Astrocyte of the spinal cord (primary cell): ENCODE measurements around the gene ZFHX3.
A peak's percentile ranks its signal among the peaks of the same experiment; 100 is the strongest.

Source experiments
- DNase-seq: peaks from one replicate; pipeline ENCODE4 v3.0.0; 2011; ENCODE audit warnings: low read depth, low spot score
- H3K4me3 ChIP-seq: 2 replicates; pipeline ENCODE4 v1.5.1; 2011; ENCODE audit warnings: low read depth, mild to moderate bottlenecking, low read length, moderate library complexity
- in situ Hi-C: cut with HindIII; loops from 2 replicates; pipeline ENCODE4 v1.10.0; 2017; ENCODE audit warnings: low sequenced_read_pairs
- TF ChIP-seq, protein P1 (sequence below): IDR thresholded peaks from 2 replicates; pipeline ENCODE4 v1.5.1; 2012; ENCODE audit warnings: low read depth, mild to moderate bottlenecking, low read length, inconsistent platforms

The ZFHX3 gene

DNA sequence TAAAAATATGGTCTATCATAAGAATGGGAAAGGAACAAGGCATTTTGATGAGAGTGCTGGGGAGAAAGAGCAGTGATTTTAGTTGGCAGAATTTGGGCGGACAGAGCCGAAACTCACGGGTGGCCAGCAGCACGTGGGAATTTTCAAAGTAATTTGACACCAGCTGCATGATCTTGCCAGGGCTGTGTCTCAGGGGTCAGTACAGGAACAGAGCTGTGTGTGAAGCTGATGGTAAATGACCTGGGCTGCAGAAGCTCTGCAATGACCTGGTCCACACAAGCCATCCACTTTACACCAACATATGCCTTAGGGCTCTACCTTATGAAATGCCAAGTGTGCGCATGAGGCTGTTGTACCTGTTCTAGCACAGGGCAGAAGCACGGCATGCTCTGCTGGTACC is 112.0 kb downstream of the ZFHX3 start:
- TF ChIP-seq, protein P1, sequence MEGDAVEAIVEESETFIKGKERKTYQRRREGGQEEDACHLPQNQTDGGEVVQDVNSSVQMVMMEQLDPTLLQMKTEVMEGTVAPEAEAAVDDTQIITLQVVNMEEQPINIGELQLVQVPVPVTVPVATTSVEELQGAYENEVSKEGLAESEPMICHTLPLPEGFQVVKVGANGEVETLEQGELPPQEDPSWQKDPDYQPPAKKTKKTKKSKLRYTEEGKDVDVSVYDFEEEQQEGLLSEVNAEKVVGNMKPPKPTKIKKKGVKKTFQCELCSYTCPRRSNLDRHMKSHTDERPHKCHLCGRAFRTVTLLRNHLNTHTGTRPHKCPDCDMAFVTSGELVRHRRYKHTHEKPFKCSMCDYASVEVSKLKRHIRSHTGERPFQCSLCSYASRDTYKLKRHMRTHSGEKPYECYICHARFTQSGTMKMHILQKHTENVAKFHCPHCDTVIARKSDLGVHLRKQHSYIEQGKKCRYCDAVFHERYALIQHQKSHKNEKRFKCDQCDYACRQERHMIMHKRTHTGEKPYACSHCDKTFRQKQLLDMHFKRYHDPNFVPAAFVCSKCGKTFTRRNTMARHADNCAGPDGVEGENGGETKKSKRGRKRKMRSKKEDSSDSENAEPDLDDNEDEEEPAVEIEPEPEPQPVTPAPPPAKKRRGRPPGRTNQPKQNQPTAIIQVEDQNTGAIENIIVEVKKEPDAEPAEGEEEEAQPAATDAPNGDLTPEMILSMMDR = no peak
- in situ Hi-C loops = no loop called here
- DNase-seq = no peak
- no peak overlapping the region for H3K4me3 ChIP-seq

DNA sequence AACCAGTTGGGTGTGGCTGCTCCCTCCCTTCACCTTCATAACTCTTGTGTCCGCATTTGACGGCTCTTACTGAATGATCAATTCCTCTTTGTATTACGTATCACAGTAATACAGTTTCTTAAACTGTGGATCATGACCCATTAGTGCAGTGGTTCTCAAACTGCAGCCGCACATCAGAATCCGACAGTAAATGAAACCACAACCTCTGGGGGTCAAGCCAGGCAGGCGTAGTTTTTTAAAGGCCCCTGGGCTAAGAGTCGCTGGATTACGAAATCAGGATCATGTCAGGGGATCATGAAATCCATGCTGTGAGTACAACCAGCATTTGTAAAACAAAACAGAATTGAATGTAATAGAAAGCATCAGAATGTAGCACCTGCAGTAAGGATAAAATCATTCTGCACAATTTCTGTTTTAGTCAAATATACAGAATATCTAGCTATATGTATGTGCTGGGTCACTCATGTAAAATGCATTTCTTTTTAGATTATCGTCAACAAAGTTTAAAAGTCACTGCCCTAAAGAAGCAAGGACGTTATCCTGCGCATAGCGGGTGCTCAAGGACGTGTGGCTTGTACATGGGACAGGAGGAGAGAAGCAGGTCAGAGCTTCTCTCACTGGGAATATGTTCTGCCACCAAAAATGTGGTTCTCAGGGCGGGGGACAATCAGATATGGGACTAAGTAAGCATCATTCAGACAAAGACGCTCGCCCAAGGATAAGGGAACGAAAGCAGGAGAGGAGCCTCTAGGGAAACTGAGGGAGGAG is 113.1 kb downstream of the ZFHX3 start:
- TF ChIP-seq, protein P1 = no peak
- H3K4me3 ChIP-seq = no peak overlapping the region
- DNase-seq = peak; percentile 28
- in situ Hi-C loops = no loop called here

DNA sequence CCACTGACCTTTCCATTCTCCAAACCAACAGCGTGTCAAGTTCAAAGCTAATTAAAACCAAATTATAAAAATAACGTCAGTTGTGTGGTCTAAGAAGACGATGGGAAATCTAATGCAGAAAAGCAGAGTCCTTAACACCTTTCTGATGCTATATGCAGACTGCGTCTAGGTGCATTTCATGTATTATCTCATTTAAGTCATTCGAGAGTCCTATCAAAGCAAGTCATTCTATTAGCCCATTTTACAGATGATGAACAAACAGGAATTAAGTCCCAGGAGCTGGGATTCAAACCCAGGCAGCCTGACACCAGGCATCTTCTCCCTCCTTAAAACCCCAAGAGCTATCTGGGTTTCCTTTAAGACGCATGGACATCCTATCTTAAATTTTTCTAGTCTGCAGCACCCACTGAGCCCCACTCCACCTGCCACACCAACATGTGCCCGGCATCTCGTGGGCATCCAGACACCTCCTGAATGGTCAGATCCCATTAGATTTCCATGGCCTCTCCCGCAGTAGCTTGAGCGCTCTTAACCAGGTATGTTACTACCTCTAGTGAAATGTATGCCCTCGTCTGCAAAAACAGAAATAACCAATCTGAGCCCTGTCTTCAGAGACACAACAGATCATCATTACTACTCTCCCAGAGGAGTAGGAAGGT is 115.1 kb downstream of the ZFHX3 start:
- H3K4me3 ChIP-seq = no peak overlapping the region
- TF ChIP-seq, protein P1 = no peak
- in situ Hi-C loops = no loop called here
- DNase-seq = no peak

DNA sequence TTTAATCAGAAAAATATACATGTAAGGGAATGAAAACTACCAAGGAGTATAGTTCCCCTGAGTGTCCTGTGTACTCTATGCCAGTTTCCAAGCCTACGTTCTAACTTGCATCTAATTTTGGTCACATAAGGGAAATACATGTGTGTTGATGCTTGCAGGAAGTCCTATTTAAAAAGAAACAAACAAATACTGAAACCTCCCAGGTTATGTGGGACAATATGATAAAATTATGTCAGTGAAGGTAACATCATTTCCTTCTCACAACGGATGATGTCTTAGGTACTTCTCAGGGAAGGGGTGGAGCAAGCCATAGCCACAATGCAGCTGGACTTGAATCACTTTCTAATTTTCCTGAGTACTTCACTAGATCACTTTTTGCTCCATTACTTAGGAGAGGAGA is 115.9 kb downstream of the ZFHX3 start:
- DNase-seq = no peak
- TF ChIP-seq, protein P1 = no peak
- in situ Hi-C loops = no loop called here
- no peak overlapping the region for H3K4me3 ChIP-seq

DNA sequence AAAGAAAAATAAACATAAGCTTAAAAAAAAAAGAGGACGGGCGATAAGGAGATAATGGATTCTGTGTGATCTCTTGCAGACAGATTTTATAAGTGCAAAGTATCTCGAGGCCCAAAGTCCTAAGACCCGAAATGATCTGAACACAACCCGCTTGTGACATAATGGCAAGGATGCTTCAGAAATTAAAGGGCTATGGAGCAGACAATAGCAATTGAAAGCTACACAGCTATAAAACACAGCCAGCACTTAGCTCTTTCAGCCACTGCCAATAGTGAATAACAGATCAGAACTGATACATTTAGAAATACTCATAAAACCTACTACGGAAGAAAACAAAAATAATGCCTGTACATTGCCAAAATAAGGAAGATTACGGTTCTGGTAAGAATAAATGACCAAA is 117.5 kb downstream of the ZFHX3 start:
- TF ChIP-seq, protein P1 = no peak

DNA sequence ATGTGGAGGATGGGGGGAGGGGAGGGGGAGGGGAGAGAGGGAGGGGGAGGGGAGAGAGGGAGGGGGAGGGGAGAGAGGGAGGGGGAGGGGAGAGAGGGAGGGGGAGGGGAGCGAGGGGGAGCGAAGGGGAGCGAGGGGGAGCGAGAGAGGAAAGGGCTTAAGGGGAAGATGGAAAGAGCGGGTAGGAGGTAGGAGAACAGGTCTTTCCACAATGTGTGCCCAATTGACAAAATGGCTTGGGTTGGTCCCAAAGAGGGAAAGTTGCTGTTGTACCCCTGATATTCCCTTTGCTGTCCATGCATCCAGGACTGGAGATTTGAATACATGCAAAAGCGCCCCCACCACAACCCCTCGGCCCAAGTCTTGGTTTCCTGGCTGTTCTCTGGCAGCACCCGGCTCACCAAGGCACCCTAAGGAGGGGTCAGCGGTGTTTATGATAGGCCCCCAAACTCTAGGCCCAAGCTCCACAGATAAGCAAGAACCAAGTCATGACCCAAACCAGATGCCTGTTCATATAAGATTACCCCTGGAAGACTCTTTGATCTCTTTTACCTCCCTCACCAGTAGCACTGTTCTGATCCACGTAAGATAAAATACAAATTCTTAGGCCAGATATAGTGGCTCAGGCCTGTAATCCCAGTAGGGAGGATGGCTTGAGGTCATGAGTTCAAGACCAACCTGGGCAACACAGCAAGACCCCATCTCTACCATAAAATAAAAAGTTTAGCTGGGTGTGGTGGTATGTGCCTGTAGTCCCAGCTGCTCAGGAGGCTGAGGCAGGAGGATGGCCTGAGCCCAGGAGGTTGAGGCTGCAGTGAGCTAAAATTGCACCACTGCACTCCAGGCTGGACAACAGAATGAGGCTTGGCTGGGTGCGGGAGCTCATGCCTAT is 119.6 kb downstream of the ZFHX3 start:
- no peak overlapping the region for H3K4me3 ChIP-seq
- in situ Hi-C loops = no loop called here
- TF ChIP-seq, protein P1 = no peak
- no peak for DNase-seq

More for the DNA sequence above, 117.5 kb downstream of the ZFHX3 start:
- in situ Hi-C loops = no loop called here
- DNase-seq = no peak
- H3K4me3 ChIP-seq = no peak overlapping the region
